NCI-H2081 (cell line): ENCODE measurements around the gene TYR.
A peak's percentile ranks its signal among the peaks of the same experiment; 100 is the strongest.
"Not testable (repeated sequence)": the region's sequence is repeated elsewhere in the genome, so short reads cannot be mapped to it uniquely, and the experiment has no call there.

ENCODE experiments used
- DNase-seq, 2 experiments: peaks; one replicate each; lab custom pipeline; 2025; lab: John Stamatoyannopoulos, UW

The TYR gene

GRCh38 chr11:89177691-89178231, at the start of gene TYR:
TSS of gene TYR (plus strand) at chr11:89177875. CDS start at chr11:89177954, 79 bp downstream.
- no peak for DNase-seq

GRCh38 chr11:89136606-89137005, 41.1 kb upstream of the TYR start:
- DNase-seq, result no peak

DNA sequence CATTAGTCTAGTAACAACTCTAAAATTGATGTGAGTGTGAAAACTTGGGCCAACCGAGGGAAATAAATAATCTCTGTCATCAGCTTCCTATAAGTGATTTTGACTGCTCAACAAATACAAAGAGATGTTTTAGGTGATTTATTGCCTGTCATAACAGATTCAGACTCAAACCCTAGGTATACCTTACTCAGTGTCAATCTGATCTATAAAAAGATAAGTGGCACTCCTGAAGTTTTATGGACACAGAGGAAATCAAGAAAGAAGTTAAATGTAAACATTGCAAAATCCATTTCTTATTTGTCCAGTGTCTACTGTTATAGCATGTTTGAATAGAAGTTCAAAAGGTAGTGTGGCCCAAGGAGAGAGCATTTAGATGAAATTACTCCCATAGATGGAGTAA, 30.4 kb upstream of the TYR start:
- DNase-seq, result no peak

GRCh38 chr11:89159974-89160373, 17.7 kb upstream of the TYR start:
- DNase-seq, result no peak

DNA sequence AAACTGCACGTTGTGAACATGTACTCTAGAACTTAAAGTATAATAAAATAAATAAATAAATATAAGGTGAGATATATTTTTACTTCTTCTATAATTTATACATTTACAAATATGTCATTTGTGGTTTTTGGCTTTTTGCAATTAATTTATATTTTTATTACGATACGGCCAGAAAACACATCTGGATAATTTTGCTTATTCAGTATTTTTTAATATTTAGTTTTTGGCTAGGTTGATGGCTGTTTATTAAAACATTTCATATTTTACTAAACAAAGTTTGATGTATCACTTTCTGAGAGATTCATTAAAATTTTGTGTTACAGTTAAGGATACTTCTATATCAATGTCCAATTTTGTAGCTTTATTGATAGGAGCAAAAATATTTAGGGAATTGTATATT, 15.7 kb upstream of the TYR start:
- DNase-seq, result no peak

DNA sequence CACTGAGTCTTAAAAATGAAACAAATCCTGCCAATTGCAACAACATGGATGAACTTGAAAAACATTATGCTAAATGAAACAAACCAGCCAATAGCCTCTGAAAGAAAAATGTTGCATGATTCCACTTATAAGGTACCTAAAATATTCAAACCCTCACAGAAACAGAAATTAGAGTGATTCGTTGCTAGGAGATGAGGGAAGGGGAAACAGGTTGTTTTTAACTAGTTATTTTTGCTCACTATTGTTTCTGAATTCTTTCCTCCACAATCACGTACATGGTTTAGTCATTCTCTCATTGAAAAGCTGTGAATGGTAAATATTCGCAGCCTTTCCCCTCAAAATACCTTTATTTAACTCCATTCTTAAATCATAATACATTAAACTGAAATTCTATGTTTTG, 14.0 kb upstream of the TYR start:
- DNase-seq, result no peak

DNA sequence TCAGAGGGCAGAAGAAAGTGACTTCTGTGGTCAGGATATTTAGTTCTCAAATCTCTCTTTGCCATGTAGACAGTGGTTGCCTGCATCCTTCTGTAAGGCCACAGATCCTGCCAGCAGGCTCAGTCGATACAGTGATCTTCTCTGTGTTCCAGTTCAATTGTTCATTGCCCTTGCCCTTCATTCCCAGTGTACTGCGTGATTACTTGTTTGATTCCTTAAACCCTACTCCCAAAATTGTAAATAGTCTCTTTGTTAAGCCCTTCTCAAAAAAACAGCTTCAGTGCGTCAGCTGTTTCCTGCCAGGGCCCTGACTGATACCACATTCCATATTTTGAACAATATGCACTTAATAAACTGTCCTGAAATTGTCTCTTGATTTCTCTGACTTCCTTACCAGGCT, 9.3 kb upstream of the TYR start:
- no peak for DNase-seq

DNA sequence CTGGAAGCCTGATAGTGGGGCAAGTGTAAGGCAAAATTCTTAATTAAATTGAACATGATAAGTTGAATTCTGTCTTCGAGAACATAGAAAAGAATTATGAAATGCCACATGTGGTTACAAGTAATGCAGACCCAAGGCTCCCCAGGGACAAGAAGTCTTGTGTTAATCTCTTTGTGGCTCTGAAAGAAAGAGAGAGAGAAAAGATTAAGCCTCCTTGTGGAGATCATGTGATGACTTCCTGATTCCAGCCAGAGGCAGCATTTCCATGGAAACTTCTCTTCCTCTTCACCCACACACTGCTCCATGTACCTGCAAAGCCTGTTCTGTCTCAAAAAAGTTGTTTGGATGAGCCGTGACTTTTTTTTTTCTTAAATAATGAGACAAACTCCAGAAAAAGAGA, 1.9 kb upstream of the TYR start:
- DNase-seq, result no peak

DNA sequence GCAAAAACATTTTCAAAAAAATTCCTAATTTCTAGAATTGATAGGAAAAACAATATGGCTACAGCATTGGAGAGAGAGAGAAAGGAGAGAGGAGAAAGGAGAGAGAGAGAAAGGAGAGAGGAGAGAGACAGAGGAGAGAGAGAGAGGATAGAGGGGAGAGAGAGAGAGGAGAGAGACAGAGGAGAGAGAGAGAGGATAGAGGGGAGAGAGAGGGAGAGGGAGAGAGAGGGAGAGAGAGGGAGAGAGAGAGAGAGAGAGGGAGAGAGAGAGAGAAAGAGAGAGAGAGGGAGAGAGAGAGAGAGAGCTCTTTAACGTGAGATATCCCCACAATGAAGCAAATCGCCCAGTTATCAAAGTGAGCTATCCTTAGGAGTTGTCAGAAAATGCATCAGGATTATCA, 737 bp upstream of the TYR start:
- no peak for DNase-seq

GRCh38 chr11:89181111-89181510, 3.4 kb downstream of the TYR start:
- DNase-seq, result no peak

DNA sequence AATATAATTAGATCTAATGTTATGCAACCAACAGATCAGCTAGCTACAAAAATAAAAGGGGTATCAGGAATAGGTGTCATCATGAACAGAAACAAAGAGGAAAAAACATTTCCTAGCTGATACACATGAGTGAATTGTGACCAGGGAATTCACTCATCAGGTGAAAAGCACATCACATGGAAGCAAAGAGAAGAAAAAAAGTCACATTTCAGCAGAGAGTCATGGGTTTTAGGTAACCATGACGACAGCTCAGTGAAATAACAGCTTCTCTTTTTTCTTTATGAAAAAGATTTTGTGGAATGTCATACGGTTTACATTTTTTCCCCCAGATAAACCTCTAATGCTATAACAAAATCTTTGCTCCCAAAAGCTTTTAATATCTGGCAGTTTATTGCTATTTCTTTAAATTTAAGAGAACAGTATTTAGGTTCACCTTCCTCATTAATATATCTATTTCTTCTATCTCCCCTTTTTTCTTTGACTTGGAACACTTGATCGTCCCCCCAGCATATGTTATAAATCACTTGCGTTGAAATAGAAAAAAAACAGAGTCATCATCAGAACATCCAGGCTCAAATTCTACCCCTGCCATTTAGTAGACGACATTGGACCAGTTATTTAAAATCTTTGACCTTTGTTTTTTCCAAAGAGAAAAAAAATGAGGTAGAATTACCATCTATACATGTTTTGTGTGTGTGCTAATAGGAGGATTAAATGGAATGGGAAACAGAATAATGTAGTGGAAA, 5.3 kb downstream of the TYR start:
- no peak for DNase-seq

DNA sequence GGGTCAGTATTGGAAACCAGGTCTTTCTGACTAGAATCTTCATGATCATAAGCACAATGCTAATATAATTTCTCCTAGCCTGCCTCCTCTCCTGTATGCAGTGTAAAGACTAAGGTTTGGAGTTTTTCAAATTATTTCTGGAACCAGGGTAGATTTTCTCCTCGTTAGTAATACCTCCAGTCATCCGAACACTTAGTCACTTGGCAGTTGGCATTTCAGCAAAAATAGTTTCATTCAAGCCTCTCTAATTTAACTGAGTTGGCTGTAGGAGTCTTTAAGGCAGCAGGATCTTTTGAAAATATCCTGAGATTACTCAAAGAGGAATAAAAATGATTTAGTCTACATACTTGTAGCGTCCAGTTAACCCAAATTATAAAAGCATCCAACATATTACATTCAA, 6.3 kb downstream of the TYR start:
- DNase-seq, result no peak

GRCh38 chr11:89189776-89190175, 12.1 kb downstream of the TYR start:
- no peak for DNase-seq

- no peak for DNase-seq
Observed at GRCh38 chr11:89201138-89201537, 23.5 kb downstream of the TYR start.

DNA sequence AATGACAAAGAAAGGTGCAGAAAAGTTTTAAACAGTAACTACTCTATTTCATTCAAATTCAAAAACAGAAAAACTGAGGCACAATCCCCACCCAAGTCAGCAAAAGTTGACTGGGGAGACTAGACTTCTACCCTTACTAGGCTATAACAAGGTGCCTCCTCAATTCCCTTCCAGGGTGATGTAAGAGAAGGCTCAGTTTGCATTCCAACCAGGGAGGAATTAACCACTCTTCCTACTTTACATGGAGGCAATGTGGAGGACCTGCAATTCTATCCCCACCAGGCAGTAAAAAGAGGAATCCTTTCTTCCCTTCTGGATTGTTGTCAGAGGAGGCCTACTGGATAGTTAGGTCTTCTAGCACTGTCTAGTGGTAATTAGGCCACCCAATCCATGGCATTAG, 26.1 kb downstream of the TYR start:
- no peak for DNase-seq

GRCh38 chr11:89205378-89205777, 27.7 kb downstream of the TYR start:
- DNase-seq, result no peak

DNA sequence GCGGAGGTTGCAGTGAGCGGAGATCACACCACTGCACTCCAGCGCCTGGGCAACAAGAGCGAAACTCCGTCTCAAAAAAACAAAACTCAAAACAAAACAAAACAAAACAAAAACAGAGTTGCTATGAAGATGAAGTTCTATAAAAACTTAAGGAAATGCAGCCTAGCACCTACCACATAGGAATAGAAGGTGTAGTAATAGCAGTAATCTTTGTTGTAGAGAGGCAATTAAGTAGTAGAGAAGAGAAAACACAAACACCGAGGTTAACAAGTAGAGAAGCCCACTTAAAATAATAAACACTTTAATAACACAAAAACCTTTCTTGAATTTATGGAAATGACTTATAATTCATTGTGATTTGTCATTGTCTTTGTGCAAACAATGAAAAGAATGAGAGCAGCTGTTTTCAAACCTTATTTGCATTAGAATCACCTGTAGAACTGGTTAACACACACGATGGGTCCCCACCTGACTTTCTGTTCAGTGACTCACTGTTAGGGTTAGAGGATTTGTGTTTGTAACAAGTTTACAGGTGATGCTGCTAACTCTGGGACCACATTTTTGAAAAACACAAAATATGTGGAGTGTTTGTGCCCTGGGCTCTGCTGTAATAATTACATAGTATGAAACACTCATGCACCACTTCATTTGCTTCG, 43.1 kb downstream of the TYR start:
- DNase-seq, result peak; percentile 3 to 64

- no peak for DNase-seq
Observed at GRCh38 chr11:89235083-89235482, 57.4 kb downstream of the TYR start.

DNA sequence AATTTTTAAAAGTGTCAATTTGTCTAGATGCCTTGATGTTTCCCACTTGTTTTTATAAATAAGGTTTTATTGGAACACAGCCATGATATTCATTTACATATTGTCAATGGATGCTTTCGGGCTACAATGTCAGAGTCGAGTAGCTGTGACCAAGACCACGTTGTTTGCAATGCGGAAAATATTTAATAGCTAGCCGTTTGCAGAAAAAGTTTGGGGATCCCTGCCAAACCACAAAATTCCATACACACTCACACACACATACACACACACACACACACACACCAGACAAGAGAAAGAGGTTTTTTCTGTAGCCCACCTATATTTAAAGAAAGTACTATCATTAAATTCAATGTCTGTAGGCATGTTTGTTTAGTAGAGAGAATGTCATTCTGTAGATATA, 58.3 kb downstream of the TYR start:
- no peak for DNase-seq

- DNase-seq, result not testable (repeated sequence)
Observed at GRCh38 chr11:89247007-89247406, 69.3 kb downstream of the TYR start.

GRCh38 chr11:89249196-89249595, 71.5 kb downstream of the TYR start:
- DNase-seq, result no peak

- DNase-seq, result not testable (repeated sequence)
Observed at GRCh38 chr11:89261483-89261882, 83.8 kb downstream of the TYR start.

DNA sequence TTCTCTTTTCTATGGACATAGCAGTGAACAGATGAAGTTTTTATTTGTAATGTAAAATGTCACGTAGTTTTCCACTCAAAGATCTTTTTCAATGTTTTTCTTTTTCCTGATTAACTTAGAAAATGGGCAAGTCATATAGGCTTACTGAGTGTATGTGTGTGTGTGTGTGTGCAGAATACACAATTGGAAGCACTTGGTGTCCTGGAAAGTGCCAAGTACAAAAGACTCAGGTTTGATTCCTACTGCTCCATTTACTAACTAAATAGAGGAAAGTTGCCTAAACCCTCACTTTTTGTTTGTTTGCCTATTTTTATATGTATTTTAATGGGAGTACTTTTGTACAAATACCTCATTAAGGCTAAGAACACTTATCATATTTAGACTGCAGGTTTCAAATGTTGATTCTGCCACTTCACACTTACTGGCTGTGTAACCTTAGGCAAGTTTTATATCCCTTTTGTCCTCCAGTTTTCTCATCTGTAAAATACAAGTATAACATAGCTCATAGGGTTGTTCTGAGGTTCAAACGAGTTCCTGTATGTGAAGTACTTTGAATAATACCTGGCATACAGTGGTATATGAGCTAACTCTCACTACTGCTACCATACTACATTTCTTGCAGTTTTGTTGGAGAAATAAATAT, 90.1 kb downstream of the TYR start:
- peak; percentile 3 to 74 for DNase-seq
